SK-N-SH treated with all-trans-retinoic acid at 6 μM for 48 hours (cell line): Measurements from ENCODE around the gene PATE4.

Source experiments
- CREB5 ChIP-seq: fragments of 250-450 bp; sonication (Bioruptor Pico); IDR thresholded peaks from 2 replicates; pipeline ENCODE4 v1.5.1; 2020; ENCODE audit warnings: low read depth, mild to moderate bottlenecking, moderate library complexity
- ZFP30 ChIP-seq: fragments of 450-650 bp; formaldehyde crosslinking; IDR thresholded peaks from 2 replicates; pipeline ENCODE4 v1.5.0; 2022; ENCODE audit warnings: mild to moderate bottlenecking, moderate library complexity
- ZNF8 ChIP-seq: fragments of 450-650 bp; formaldehyde crosslinking; IDR thresholded peaks from 2 replicates; pipeline ENCODE4 v1.5.0; 2020; ENCODE audit warnings: mild to moderate bottlenecking, moderate library complexity

- TF ChIP-seq ZNF8 (CRISPR knock-in tag): no peak
- TF ChIP-seq CREB5: no peak
- TF ChIP-seq ZFP30: no peak
Measured at GRCh38 chr11:125887373-125888324, 54.5 kb downstream of the PATE4 start, which contains the start of gene HYLS1.
